HEK293 (cell line): Measurements from ENCODE around the gene MAGI1.

Source experiments
- CTCF ChIA-PET: fragments of 350-600 bp; formaldehyde crosslinking; extraction: SDS; loops from one replicate; lab custom pipeline; 2021; ENCODE audit warnings: antibody characterized with exemption; lab: Yijun Ruan, JAX
- POLR2A ChIA-PET: fragments of 300-600 bp; formaldehyde crosslinking; extraction: SDS; loops from one replicate; lab custom pipeline; 2020; ENCODE audit warnings: antibody characterized with exemption, inconsistent platforms; lab: Yijun Ruan, JAX
- H3K27ac ChIP-seq: fragments of 200-500 bp; sonication (Bioruptor generic); 2 replicates; pipeline ENCODE4 v1.5.1; 2014; ENCODE audit warnings: low read depth, low read length, control low read depth, inconsistent platforms; ENCODE audit errors: extremely low read depth
- H3K36me3 ChIP-seq, 2 experiments: fragments of 200-500 bp in 1 of 2; sonication (Bioruptor generic) in 1 of 2; 1 replicate in 1 of 2; 2 replicates in 1 of 2; pipeline ENCODE4 v1.5.1; 2014 to 2017; ENCODE audit warnings: inconsistent platforms in 2 of 2, low read length in 2 of 2; ENCODE audit not compliant: control insufficient read depth in 2 of 2, insufficient read depth in 1 of 2
- H3K4me1 ChIP-seq: fragments of 200-500 bp; sonication (Bioruptor generic); 2 replicates; pipeline ENCODE4 v1.5.1; 2014; ENCODE audit warnings: mild to moderate bottlenecking, low read length, inconsistent platforms; ENCODE audit not compliant: control insufficient read depth, insufficient read depth
- H3K4me3 ChIP-seq: 2 replicates; pipeline ENCODE4 v1.5.1; 2011; ENCODE audit warnings: low read depth, mild to moderate bottlenecking, control low read depth, low read length, moderate library complexity
- H3K9me3 ChIP-seq: fragments of 200-500 bp; sonication (Bioruptor generic); 2 replicates; pipeline ENCODE4 v1.5.1; 2014; ENCODE audit warnings: low read depth, low read length, inconsistent platforms; ENCODE audit not compliant: control insufficient read depth, insufficient read depth
- MEIS1 ChIP-seq: sonication (generic); formaldehyde crosslinking; IDR thresholded peaks from 2 replicates; pipeline ENCODE4 v1.8.1; 2022; ENCODE audit warnings: missing genetic modification reagents, mild to moderate bottlenecking, borderline replicate concordance
- ZBTB17 ChIP-seq: fragments of 450-650 bp; formaldehyde crosslinking; IDR thresholded peaks from 2 replicates; pipeline ENCODE4 v1.5.1; 2016; ENCODE audit warnings: missing biosample characterization, missing genetic modification characterization
- ZBTB20 ChIP-seq: fragments of 450-650 bp; formaldehyde crosslinking; IDR thresholded peaks from 2 replicates; pipeline ENCODE4 v1.5.1; 2016; ENCODE audit warnings: missing biosample characterization, missing genetic modification characterization
- ZFHX2 ChIP-seq: fragments of 450-650 bp; formaldehyde crosslinking; conservative IDR thresholded peaks from 2 replicates; pipeline ENCODE4 v1.5.1; 2016; ENCODE audit warnings: missing biosample characterization, missing genetic modification characterization
- ZNF132 ChIP-seq: fragments of 450-650 bp; formaldehyde crosslinking; IDR thresholded peaks from 2 replicates; pipeline ENCODE4 v1.5.1; 2017; ENCODE audit warnings: missing biosample characterization, missing genetic modification characterization, borderline replicate concordance
- ZNF133 ChIP-seq: fragments of 450-650 bp; formaldehyde crosslinking; IDR thresholded peaks from 2 replicates; pipeline ENCODE4 v1.5.1; 2016; ENCODE audit warnings: missing biosample characterization, missing genetic modification characterization
- ZNF146 ChIP-seq: fragments of 450-650 bp; formaldehyde crosslinking; IDR thresholded peaks from 2 replicates; pipeline ENCODE4 v1.5.1; 2016; ENCODE audit warnings: missing biosample characterization, missing genetic modification characterization
- ZNF211 ChIP-seq: fragments of 450-650 bp; formaldehyde crosslinking; IDR thresholded peaks from 2 replicates; pipeline ENCODE4 v1.5.1; 2016; ENCODE audit warnings: low read depth, missing biosample characterization, missing genetic modification characterization
- ZNF223 ChIP-seq: fragments of 450-650 bp; formaldehyde crosslinking; IDR thresholded peaks from 2 replicates; pipeline ENCODE4 v1.5.1; 2016; ENCODE audit warnings: missing biosample characterization, missing genetic modification characterization
- ZNF239 ChIP-seq: fragments of 450-650 bp; formaldehyde crosslinking; IDR thresholded peaks from 2 replicates; pipeline ENCODE4 v1.5.1; 2016; ENCODE audit warnings: missing biosample characterization, missing genetic modification characterization
- ZNF324 ChIP-seq: fragments of 450-650 bp; formaldehyde crosslinking; IDR thresholded peaks from 2 replicates; pipeline ENCODE4 v1.5.1; 2016; ENCODE audit warnings: missing biosample characterization, missing genetic modification characterization
- ZNF341 ChIP-seq: fragments of 450-650 bp; formaldehyde crosslinking; IDR thresholded peaks from 2 replicates; pipeline ENCODE4; 2016; ENCODE audit warnings: low read depth, missing biosample characterization, missing genetic modification characterization
- ZNF37A ChIP-seq: fragments of 450-650 bp; IDR thresholded peaks from 2 replicates; pipeline ENCODE4 v1.5.1; 2018; ENCODE audit warnings: missing biosample characterization, missing genetic modification characterization
- ZNF416 ChIP-seq: fragments of 450-650 bp; formaldehyde crosslinking; IDR thresholded peaks from 2 replicates; pipeline ENCODE4 v1.5.1; 2016; ENCODE audit warnings: missing biosample characterization, missing genetic modification characterization
- ZNF48 ChIP-seq: fragments of 450-650 bp; formaldehyde crosslinking; IDR thresholded peaks from 2 replicates; pipeline ENCODE4 v1.5.1; 2016; ENCODE audit warnings: missing biosample characterization, missing genetic modification characterization
- ZNF785 ChIP-seq: fragments of 450-650 bp; formaldehyde crosslinking; IDR thresholded peaks from 2 replicates; pipeline ENCODE4 v1.5.1; 2016; ENCODE audit warnings: missing biosample characterization, missing genetic modification characterization
- ZSCAN4 ChIP-seq: fragments of 450-650 bp; formaldehyde crosslinking; IDR thresholded peaks from 2 replicates; pipeline ENCODE4 v1.5.1; 2017; ENCODE audit warnings: missing biosample characterization, missing genetic modification characterization
- TF ChIP-seq, protein P1 (sequence below): fragments of 450-650 bp; formaldehyde crosslinking; IDR thresholded peaks from 2 replicates; pipeline ENCODE4 v1.5.1; 2017; ENCODE audit warnings: missing biosample characterization, missing genetic modification characterization
- TF ChIP-seq, protein P2 (sequence below): fragments of 450-650 bp; formaldehyde crosslinking; IDR thresholded peaks from 2 replicates; pipeline ENCODE4 v1.5.1; 2016; ENCODE audit warnings: missing biosample characterization, missing genetic modification characterization

MAGI1 gene

GRCh38 chr3:65563861-65564260, 474.9 kb downstream of the MAGI1 start (continued):
- TF ChIP-seq ZNF324 (tag by site-specific recombination) = no peak
- TF ChIP-seq ZFHX2 (tag by site-specific recombination) = no peak
- TF ChIP-seq ZNF416 (tag by site-specific recombination) = no peak

DNA sequence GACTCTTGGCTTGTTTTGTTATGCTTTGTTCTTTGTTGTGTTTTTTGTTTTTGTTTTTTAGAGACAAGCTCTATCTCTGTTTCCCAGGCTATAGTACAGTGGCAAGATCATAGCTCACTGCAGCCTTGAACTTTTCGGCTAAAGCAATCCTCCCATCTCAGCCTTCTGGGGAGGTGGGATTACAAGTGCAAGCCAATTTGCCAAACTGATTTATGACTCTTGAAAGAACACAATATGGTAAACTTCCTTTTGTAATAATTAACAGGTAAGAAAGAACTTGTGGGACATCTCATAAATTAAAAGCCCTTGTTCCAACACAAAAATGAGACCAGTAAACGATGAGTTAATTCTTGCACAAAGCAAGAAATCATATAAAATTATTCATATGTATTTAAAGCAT, 476.3 kb downstream of the MAGI1 start:
- TF ChIP-seq ZNF239 (no peak), ZNF211 (tag by site-specific recombination) (no peak)
- TF ChIP-seq, protein P1, sequence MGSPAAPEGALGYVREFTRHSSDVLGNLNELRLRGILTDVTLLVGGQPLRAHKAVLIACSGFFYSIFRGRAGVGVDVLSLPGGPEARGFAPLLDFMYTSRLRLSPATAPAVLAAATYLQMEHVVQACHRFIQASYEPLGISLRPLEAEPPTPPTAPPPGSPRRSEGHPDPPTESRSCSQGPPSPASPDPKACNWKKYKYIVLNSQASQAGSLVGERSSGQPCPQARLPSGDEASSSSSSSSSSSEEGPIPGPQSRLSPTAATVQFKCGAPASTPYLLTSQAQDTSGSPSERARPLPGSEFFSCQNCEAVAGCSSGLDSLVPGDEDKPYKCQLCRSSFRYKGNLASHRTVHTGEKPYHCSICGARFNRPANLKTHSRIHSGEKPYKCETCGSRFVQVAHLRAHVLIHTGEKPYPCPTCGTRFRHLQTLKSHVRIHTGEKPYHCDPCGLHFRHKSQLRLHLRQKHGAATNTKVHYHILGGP = no peak
- CTCF ChIA-PET = interaction anchor here (0.6 to 1.0 kb wide), 2 partner anchors 111 to 1032 kb away, joined by 3 to 4 read pairs; no protein-coding TSS in a partner anchor
- Histone ChIP-seq H3K36me3 (no peaks in the 10 kb centered on the region), H3K4me3 (no peak overlapping the region), H3K4me1 (no peaks in the 10 kb centered on the region), H3K9me3 (no peaks in the 10 kb centered on the region), H3K27ac (no peak overlapping the region)
- POLR2A ChIA-PET = no interaction called here

DNA sequence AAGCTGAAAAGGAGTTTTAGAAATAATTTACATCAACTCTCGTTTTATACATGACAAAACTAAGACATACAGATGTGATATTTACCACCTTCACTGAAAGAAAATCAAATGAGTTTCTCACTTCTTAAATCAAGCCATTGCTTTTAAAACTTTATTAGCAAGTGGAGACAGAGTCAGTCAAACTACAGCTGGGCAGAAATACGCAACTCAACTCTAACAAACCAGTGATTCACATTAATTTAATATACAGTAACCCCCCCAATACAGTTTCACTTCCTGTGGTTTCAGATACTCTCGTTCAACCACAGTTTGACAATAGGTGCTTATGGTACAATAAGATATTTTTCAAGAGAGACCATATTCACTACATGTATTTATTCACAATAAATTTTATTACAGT, 477.1 kb downstream of the MAGI1 start:
- Histone ChIP-seq H3K9me3 (no peaks in the 10 kb centered on the region), H3K27ac (no peak overlapping the region), H3K36me3 (no peaks in the 10 kb centered on the region), H3K4me1 (no peaks in the 10 kb centered on the region), H3K4me3 (no peak overlapping the region)
- ChIA-PET CTCF (no interaction called here), POLR2A (no interaction called here)
- no peak for TF ChIP-seq ZNF133 (tag by site-specific recombination)
- no peak for TF ChIP-seq ZBTB17 (tag by site-specific recombination)
- TF ChIP-seq ZNF223 (tag by site-specific recombination) = no peak
- TF ChIP-seq, protein P2, sequence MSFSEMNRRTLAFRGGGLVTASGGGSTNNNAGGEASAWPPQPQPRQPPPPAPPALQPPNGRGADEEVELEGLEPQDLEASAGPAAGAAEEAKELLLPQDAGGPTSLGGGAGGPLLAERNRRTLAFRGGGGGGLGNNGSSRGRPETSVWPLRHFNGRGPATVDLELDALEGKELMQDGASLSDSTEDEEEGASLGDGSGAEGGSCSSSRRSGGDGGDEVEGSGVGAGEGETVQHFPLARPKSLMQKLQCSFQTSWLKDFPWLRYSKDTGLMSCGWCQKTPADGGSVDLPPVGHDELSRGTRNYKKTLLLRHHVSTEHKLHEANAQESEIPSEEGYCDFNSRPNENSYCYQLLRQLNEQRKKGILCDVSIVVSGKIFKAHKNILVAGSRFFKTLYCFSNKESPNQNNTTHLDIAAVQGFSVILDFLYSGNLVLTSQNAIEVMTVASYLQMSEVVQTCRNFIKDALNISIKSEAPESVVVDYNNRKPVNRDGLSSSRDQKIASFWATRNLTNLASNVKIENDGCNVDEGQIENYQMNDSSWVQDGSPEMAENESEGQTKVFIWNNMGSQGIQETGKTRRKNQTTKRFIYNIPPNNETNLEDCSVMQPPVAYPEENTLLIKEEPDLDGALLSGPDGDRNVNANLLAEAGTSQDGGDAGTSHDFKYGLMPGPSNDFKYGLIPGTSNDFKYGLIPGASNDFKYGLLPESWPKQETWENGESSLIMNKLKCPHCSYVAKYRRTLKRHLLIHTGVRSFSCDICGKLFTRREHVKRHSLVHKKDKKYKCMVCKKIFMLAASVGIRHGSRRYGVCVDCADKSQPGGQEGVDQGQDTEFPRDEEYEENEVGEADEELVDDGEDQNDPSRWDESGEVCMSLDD (tag by site-specific recombination) = no peak
- TF ChIP-seq ZNF48 (tag by site-specific recombination) = no peak
- TF ChIP-seq ZSCAN4 = no peak
- TF ChIP-seq ZNF785 (tag by site-specific recombination) = no peak
- TF ChIP-seq ZNF132 (tag by site-specific recombination) = no peak
- no peak for TF ChIP-seq ZNF37A
- no peak for TF ChIP-seq ZBTB20 (tag by site-specific recombination)
- TF ChIP-seq MEIS1 = no peak
- TF ChIP-seq ZNF341 (tag by site-specific recombination) = no peak
- TF ChIP-seq ZNF146 (tag by site-specific recombination) = no peak
